ENCODE results near the gene PRRT1B. TPM values are rescaled to one million over a fixed set of nuclear protein-coding genes. Genes with fewer than 3 reads are reported as not detected.

Gene PRRT1B
- total RNA-seq, 1 donor from 2014 or later, result not detected

DNA sequence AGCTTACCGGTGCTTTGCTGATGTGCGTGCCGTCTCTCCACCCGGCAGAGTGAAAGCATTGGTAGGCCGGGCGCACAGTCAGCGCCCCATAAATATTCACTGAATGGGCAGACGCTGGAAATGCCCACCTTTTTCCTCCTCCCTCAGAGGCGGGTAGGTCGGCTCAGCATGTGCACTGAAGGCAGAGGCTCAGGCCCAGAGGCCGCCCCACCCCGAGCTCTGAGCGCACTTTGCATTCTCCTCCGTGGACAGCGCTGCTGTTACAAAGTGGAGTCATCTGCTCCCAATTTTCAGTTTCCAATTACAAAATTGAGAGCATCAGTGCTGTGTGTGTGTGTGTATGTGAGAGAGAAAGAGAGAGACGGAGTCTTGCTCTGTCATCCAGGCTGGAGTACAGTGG, 24.8 kb upstream of the PRRT1B start:
- DNase-seq (ENCODE audit: low spot score) (no peak), ATAC-seq (no peak)

DNA sequence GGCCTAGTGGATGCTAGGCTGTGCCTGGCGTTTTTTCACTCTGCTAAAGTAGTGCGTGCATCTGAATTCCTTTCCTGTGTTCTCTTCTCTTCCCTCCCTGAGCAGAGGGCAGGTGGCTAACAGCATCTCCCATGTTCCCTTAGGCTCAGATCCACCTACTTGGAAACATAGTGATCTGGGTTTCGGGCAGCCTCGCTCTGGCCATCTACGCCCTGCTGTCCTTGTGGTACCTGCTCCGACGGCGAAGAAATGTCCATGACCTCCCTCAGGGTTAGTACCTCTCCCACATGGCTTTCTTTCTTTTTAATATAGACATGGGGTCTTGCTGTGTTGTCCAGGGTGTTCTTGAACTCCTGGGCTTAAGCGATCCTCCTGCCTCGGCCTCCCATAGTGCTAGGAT, 24.1 kb upstream of the PRRT1B start:
- intact Hi-C loops (cut with DNase I), result no loop called here
- no peak for DNase-seq (ENCODE audit: low spot score)
- no peak for ATAC-seq

More for the DNA sequence above, 24.8 kb upstream of the PRRT1B start:
- intact Hi-C loops (cut with DNase I), result no loop called here

DNA sequence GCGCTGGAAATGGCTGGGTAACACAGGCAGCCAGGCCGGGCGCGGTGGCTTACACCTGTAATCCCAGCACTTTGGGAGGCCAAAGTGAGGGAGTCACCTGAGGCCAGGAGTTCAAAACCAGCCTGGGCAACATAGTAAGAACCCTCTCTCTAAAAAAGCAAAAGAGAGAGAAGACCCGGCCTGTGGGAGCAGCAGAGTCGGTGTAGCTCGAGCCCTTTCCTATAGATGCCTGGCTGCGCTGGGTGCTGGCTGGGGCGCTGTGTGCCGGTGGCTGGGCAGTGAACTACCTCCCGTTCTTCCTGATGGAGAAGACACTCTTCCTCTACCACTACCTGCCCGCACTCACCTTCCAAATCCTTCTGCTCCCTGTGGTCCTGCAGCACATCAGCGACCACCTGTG, 23.5 kb upstream of the PRRT1B start:
- no peak for ATAC-seq
- no peak for DNase-seq (ENCODE audit: low spot score)
- intact Hi-C loops (cut with DNase I), result no loop called here

DNA sequence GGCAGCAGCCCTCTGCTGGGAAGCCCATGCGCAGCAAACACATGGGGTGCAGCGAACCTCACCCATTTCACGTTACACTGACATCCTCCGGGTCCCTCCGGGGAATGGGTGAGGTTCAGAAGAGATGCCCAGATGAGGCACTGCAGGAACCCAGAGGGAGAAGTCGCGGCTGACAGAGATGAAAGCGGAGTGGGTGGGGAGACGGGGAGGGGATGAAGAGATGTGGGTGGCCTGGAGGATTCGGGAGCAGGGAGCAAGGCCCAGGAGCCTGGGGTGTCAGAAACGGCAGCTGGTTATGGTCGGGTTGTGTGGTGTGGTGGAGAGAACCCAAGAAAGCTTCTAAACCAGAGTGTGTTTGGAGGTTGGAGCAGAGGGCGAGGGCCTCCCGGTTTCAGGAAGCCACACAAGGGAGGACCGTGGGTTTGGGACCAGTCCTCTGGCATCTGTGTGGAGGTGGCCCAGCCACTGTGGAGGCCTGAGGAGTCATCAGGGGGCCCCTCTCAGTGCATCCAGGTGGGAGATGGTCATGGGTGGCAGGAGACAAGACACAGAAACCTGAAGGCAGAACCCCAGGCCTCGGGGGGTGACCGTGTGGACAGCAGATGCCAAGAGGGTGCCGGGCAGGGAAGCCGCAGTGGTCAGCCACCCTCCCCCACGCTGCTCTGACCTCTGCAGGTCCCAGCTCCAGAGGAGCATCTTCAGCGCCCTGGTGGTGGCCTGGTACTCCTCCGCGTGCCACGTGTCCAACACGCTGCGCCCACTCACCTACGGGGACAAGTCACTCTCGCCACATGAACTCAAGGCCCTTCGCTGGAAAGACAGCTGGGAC, 22.9 kb upstream of the PRRT1B start:
- intact Hi-C loops (cut with DNase I), result no loop called here
- no peak for DNase-seq (ENCODE audit: low spot score)
- no peak for ATAC-seq

DNA sequence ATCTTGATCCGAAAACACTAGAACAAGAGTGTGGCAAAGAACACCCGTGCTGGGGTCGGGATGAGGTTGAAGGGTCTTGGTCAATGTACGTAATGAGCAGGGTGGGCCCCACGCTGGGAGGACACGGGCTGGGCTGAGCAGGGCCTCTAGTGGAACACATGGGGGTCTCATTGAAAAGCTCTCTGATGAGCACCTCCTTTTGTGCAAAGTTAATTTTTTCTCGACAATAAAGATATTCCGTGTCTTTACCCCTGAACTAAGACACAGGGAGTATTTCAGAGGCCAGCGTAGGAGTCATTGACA, 22.3 kb upstream of the PRRT1B start:
- intact Hi-C loops (cut with DNase I), result no loop called here
- DNase-seq (ENCODE audit: low spot score) (no peak), ATAC-seq (no peak)

DNA sequence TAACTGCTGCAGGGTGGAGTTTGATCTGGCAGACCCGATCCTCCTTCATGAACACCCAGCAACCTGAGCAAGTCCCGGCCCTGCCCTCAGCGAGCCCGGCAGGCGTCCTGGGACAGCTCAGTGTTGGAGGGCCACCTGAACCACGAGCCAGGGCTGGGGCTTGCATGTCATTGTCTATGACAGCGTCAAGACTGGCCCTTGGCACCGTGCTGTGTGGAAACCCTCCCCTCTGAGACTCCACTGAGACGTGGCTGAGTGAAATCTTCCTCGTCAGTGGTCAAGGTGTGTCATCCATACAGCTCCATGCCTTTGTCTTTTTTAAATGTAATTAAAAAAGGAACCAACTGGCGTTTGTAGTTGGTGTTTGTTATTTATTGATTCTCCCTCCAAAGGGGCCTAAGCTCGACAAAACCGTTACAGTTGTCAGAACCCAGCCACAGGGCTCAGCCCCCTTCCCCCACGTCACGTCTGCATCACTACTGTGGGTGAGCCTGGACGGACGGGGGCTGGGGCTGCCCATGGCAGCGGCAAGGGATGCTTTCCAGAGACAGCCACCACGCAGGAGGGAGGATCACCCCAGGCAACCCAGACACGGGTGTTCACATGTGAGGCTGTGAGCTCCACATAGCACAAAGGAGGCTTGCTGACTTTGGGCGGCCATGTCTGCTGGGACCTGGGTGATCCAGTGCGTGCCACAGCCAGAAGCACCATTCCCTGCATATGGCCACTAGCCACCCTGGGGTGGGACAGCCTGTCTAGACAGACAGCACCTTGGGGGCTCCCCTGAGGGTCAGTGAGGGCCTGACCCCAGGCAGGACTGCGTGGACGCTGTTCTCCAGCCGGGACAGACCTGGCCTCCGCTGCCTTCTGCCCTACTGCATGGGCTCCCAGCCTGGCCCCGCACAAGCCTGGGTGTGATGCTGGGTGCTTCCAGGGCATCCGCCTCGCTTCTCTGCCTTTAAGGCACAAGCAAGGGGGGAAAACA, 21.6 kb upstream of the PRRT1B start:
- ATAC-seq (peak; percentile 13), DNase-seq (ENCODE audit: low spot score) (no peak)
- intact Hi-C loops (cut with DNase I), result no loop called here

DNA sequence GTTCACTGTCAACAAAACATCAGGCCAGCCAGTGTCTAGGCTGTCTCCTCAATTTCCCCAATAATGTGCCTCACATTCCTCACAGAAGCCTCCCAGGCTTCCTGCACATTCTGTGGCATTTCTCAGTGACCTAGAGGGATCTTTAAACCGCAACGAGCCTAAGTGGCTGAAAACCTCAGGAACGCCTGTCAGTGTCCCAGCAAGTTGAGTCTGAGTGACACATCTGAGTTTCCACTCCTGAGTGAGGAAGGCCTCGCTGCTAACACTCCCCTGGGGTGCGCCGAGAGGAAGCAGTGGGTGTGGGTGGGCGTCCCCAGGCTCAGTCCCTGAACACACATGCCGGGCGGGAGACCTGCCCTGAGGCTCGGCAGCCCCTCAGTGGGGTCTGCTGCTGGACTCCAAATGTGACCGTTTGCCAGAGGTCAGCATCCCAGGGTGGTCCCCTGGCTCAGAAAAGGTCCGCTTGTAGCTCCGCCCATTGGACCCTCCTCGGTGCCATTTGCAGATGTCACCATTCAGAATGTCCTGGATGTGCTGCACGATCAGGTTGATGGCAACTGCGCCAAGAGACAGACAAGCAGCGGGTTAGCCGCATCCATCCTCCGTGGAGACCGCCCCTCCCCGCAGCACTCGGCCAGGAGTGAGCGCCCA, 20.5 kb upstream of the PRRT1B start:
- intact Hi-C loops (cut with DNase I), result no loop called here
- no peak for DNase-seq (ENCODE audit: low spot score)
- ATAC-seq, result no peak

DNA sequence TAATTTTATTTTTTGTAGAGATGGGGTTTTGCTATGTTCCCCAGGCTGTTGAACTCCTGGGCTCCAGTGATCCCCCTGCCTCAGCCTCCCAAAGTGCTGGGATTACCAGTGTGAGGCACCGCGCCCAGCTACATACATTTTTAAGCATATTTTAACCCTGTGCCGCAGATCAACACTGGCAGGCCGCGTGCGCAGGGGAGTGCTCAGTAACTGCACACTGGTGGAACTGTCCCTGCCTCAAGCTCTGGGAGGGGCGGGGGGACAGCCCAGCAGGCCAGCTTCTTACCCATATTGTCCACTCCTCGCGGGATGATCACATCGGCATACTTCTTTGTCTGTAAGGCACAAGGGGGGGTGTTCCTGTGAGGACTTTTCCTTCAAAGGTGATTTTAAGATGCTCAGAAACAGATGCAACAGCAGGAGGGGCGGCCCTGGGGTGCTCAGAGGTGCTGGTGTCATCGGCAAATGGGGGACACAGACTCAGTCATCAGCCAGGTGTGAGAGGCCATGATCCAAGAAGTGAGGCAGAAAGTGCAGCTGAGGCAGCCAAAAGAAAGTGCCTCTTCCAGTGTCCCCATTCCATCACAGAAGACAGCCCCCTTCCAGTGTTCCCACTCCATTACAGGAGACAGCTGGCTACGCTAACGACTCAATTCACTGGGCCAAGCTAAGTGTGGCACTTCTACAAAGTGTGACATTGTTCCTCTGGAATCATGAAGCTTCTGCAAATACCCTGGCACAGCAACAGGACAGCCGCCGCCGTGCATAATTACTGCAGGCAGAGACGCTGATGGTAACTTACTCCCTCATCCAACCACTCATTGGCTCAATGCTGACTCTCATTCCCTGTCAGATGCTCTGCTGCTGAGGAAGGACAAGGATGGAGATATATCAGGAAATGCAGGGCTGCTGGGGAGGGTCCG, 19.4 kb upstream of the PRRT1B start:
- DNase-seq (ENCODE audit: low spot score), result no peak
- no peak for ATAC-seq
- intact Hi-C loops (cut with DNase I), result no loop called here

DNA sequence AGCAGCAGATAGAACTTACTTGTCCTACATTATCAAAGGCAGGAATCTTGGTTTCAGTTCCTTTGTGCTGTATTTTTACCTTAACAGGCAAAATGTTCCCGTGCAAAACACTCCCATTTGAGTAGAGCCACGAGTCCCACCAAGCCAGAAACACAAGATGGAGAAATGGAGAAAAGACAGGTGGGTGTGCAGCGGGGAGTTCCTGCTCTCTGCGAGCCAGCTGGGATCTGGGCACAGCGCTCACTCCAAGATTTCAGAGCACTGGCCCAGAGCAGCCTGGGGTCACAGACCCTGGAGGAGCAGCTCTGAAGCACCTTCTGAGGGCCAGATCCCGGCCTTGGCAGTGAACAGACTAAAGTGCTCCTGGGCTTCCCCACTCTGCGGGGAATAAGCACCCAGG, 17.1 kb upstream of the PRRT1B start:
- ATAC-seq, result no peak
- no peak for DNase-seq (ENCODE audit: low spot score)

DNA sequence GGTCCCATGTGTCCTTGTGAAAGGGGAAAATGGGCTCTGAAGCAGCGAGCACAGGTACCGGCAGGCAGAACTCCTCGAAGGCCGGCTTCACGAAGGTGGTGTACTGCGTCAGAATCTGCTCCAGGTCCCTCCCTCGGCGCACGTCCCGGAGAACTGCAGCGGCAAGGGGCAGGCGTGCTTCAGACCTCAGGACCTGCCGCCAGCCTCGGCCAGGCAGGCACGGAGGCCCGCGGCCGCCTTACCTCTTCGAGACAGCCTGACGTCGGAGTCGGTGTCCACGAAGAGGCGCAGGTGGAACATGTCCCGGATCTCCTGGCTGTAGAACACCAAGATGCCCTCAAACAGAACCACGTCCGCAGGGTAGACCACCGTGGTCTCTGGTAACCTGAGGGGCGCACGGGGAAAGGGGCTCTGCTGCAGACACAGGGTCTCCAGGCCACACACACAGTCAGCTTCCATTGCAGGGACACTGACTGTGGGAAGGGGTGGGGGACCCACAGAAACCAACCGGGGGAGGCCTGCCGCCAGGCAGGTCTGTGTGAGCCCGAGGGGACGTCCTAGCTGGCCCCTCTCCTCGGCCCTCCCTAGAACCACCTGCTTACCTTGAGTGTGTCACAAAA, 16.3 kb upstream of the PRRT1B start:
- intact Hi-C loops (cut with DNase I), result no loop called here
- DNase-seq (ENCODE audit: low spot score) (no peak), ATAC-seq (no peak)

More for the DNA sequence above, 17.1 kb upstream of the PRRT1B start:
- intact Hi-C loops (cut with DNase I), result no loop called here

DNA sequence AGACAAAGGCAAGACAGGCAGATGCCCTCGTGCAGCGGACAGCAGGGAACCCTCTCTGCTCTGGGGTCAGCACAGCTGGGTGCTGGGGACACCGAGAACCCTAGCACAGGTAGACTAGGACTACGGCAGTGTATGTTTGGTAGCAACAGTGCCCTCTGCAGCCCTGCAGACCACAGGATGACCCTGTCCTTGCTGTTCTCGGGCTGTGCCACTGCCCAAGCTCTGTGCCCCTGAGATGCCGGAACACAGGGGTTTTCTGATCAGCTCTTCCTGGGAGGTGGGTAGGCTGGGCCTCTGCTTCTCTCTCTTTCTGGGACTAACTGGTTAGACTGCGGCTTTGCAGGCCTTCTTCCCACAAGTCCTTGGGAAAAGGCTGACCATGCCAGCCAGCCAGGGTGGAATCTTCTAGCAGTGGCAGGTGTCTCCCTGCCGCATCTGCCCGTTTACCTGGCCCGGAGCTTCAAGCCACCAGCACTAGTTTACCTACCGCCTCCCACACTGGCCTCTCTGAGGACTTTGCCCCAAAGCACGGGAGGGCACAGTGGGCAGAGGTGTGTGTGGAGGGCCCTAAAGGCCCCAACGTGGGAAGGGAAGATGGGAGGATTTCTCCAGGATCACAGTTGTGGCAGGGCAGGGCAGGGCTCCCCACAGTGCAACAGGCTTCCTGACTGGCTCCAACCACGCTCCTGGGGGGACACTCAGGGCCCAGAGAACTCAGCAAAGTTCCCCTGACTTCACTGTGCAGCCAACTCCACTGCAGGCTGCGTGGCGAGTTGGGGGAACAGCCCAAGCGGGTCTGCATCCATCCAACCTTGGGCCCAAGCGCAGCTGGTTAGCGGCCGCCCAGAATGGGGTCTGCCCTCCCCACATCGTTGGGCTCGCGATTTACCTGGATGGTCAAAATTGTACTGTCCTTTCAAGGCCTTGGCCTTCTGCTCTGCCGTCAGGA, 15.5 kb upstream of the PRRT1B start:
- ATAC-seq, result no peak
- intact Hi-C loops (cut with DNase I), result no loop called here
- no peak for DNase-seq (ENCODE audit: low spot score)

DNA sequence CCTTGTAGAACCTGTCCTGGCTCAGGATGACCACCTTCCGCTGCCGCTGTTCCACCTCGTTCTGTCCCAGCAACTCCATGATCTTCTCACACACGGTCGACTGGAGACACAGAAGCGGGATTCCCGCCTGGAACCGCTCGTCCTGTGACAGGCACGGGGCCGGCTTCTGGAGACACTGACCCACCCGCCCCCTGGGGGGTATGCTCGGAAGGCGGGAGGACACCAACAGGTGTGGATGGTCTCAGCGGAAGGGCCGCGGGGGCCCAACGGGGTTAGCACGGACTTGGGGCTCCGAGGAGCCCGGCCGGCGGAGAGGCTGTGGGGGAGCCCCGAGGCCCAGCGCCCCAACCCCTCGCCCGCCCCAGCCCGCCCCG, 14.8 kb upstream of the PRRT1B start:
- intact Hi-C loops (cut with DNase I), result no loop called here
- DNase-seq (ENCODE audit: low spot score) (peak; percentile 65), ATAC-seq (peak; percentile 7)

DNA sequence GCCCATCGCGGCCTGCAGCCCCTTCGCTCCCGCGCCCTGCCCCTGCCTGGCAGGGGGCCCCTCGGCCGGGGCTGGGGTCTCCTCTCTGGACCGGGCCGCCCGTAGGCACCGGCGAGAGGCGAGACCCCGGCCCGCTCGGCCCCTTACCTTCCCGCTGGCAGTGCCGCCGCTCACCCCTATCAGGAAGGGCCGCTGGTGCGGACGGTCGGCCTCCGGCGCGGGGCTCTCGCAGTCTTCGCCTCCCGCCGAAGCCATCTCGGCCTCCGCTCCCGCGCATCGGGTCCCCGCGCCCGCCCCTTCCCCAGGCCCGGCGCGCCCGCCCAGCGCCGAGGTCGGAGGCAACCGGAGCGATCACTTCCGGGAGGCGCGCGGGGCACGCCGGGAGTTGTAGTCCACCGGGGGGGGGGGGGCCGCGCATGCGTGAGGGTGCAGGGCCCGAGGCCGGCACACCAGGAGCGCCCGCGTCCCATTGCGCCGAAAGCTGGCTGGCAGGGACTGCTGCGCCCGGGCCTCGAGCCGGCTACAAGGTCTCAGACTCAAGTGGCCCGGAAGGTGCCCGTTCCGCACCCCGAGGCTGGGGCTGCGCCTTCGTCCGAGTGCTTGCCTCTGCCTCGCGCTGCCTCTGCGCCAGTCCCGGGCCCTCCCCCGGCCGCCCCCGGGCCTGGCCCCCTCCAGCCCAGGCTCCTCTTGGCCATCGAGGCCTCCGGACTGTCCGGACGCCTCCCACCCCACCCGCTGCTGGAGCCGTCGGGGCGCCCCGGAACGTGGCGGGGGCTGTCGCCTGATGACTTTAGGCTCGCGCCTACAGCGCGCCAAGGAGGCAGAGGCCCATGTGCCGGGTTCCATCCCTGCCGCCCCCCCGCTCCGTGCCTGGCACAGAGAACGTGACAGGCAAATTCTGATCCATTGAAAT, 14.1 kb upstream of the PRRT1B start, which contains the start of gene UCK1:
UCK1 (minus strand) TSS at position 344 of the 913 bp plus-strand sequence; CDS start at position 255, 89 bp downstream.
- DNase-seq (ENCODE audit: low spot score) (peak; percentile 88), ATAC-seq (peak; percentile 97)
- intact Hi-C loops (cut with DNase I), result no loop called here

DNA sequence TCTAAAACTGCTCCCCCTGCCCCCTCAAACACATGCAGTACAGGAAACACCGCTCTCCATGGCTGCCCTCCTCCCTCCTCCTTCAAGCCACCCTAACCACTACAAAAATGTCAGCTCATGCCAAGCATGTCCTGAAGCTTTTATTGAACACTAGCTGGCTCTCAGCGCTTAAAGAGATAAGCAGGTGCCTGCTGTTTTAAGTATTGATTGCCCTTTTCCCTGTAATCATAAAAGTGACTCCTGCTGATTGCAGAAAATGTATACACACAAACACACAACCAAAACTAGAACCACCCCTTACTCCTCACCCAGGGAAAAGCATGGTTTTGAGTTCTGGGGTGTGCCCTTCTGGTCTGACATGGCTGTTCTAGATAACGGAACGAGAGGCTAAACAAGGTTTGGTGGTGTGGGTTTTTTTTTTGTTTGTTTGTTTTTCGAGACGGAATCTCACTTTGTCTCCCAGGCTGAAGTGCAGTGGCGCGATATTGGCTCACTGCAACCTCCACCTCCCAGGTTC, 10.5 kb upstream of the PRRT1B start:
- ATAC-seq (no peak), DNase-seq (ENCODE audit: low spot score) (no peak)
- intact Hi-C loops (cut with DNase I), result no loop called here

DNA sequence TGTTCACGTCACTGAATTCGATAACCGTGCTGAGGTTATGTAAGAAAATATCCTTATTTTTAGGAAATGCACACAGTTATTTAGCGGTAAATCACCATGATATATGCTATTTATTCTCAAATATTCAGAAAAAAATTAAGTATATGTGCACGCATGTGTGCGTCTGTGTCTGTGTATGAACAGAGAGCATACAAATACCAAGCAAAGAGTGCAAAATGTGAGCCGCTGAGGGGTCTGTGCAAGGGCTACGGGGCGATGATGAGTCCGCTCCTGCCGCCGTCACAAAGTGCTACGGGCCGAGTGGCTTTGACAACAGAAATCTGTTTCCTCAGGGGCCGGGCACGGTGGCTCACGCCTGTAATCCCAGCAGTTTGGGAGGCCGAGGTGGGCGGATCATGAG, 7.4 kb upstream of the PRRT1B start:
- DNase-seq (ENCODE audit: low spot score), result no peak
- intact Hi-C loops (cut with DNase I), result no loop called here
- ATAC-seq, result no peak
